Measurements from ENCODE around the gene TRAPPC1.

TRAPPC1 gene

DNA sequence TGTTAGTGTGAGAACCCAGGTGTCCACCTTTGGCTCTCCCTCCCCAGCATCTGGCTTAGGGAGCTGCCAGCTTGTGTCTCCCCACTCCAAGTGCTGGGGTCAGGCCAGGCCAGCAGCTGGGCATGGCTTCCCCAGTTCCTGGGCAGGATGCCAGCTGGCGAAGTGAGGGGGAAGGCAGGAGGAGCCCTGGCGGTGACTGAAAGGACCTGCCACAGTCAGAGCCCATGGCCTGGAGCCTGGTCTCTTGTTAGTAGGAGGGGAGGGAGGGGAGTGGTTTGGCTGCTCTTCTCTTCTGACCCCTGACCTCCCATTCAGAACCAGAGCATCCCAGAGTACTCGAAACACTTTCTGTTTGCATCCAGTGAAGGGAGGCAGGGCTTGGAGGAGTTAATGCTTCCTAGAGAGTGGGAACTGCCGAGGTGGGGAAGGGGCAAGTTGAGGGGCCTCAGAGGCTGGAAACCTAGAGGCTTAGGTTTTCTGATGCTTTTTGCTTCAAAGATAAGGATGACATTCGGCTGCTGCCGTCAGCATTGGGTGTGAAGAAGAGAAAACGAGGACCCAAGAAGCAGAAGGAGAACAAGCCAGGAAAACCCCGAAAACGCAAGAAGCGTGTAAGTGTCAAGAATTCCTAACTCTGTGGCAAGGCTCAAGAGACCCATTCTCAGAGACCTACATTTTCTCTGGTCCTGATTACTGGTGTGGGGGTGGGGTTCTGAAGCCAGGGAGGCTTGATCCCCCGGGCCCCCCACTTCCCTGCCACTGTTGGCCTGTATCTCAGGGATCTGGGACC is 42.4 kb downstream of the TRAPPC1 start:
- no peaks in the 10 kb centered on the region for H3K9me3 ChIP-seq (ENCODE audit: control insufficient read depth in 5 of 5, low read length in 5 of 5)
- H3K9ac ChIP-seq (ENCODE audit: low read length in 5 of 5), result peak overlapping the region in 3 of 5 donors; percentile 0 to 59 (median 33)
- H3K4me3 ChIP-seq (ENCODE audit: low read depth in 1 of 5, low read length in 5 of 5), result peak overlapping the region in 4 of 5 donors; percentile 61 to 79 (median 72)
- H3K4me1 ChIP-seq (ENCODE audit: control insufficient read depth in 5 of 5, insufficient read depth in 5 of 5, low read length in 5 of 5), result peaks cover 14 to 50% (median 49%) of the 10 kb centered on the region in 5 donors
- H3K27ac ChIP-seq (ENCODE audit: low read depth, low read length), result peak overlapping the region; percentile 81
- H3K27me3 ChIP-seq (ENCODE audit: control insufficient read depth in 5 of 5, insufficient read depth in 4 of 5, low read length in 5 of 5), result peaks cover 0 to 8% (median 2%) of the 10 kb centered on the region in 5 donors
- H3K36me3 ChIP-seq (ENCODE audit: control insufficient read depth in 5 of 5, insufficient read depth in 5 of 5, low read length in 5 of 5), result peaks cover 0 to 25% (median 17%) of the 10 kb centered on the region in 5 donors

DNA sequence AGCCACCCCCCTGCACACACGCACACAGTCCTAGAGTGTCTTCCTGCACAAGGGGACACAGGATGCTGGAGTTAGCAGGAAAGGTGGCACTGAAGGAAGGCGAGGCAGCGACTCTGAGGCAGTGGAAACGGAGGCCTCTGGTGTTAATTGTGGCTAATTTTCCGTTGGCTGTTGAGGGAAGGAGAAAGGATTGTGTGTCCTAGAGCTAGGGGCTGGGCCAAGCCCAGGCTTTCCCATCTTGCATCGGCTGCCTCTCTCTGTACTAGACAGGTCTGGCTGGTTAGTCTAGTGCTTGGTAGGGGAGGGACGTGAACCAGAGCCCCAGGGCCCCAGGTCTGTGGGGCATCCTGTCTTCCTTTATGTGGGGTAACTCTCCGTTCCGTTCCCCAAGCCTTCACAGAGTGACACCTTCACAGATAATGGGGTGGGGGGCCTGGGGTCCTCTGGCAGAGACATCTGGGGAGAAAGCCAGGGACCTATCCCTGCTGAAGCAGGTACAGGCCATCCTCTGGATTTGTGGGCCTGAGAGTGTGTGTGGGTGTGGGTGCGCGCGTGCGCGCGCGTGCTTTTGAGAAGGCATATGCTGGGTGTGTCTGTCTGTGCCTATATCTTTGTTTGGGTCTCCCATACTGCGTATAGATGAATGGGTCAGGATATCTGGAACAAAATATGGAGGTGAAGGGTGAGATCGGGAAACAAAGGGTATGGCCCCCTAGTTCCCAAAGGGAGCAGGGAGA is 43.4 kb downstream of the TRAPPC1 start, which contains the start of gene CHD3:
CHD3 (plus strand) TSS at position 606 of the 737 bp plus-strand sequence. CDS start 212 bp downstream, outside the sequence.
- peaks cover 14 to 54% (median 50%) of the 10 kb centered on the region in 5 donors for H3K4me1 ChIP-seq (ENCODE audit: control insufficient read depth in 5 of 5, insufficient read depth in 5 of 5, low read length in 5 of 5)
- H3K4me3 ChIP-seq (ENCODE audit: low read depth in 1 of 5, low read length in 5 of 5), result peak within 1 kb of the TSS; percentile 60 to 79 (median 72)
- H3K27ac ChIP-seq (ENCODE audit: low read depth, low read length), result peak within 1 kb of the TSS; percentile 81
- H3K9me3 ChIP-seq (ENCODE audit: control insufficient read depth in 5 of 5, low read length in 5 of 5), result no peaks in the 10 kb centered on the region
- H3K9ac ChIP-seq (ENCODE audit: low read length in 5 of 5), result peak within 1 kb of the TSS; percentile 43 to 71 (median 64)
- peaks cover 0 to 15% (median 7%) of the 10 kb centered on the region in 5 donors for H3K36me3 ChIP-seq (ENCODE audit: control insufficient read depth in 5 of 5, insufficient read depth in 5 of 5, low read length in 5 of 5)
- H3K27me3 ChIP-seq (ENCODE audit: control insufficient read depth in 5 of 5, insufficient read depth in 4 of 5, low read length in 5 of 5), result peaks cover 0 to 8% (median 2%) of the 10 kb centered on the region in 5 donors

DNA sequence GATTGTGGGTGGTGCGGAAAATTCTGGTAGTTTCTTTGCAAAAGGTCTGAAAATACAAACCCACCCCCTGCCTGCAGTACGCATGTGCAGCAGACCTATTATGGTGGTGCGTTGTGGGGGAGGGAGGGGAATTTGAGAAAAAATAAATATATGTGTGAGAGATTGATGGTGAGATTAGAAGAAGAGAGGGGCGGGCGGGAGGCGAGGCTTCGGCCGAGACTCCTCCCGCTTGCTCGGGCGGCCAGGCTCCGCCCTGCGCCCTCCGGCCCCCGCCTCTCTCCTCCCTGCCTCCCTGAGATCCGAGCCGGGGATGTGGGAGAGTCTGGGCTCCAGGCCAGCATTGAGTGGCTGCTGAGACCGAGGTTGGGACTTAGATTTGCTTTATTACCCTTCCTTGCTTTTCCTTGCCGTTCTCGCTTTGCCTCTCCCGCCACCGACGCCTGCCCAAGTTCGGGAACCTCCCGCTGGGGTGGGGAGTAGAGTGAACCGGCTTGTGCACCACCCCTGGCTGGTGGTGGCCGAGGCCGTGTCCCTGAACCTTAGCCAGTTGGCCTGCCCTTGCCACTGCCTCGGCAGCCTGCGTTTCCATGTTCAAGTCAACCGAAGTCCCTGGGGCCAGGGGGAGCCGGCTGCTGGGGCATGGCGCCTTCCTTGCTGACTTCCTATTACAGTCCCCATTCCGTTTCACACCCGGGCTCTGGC is 44.1 kb downstream of the TRAPPC1 start:
- peaks cover 14 to 54% (median 50%) of the 10 kb centered on the region in 5 donors for H3K4me1 ChIP-seq (ENCODE audit: control insufficient read depth in 5 of 5, insufficient read depth in 5 of 5, low read length in 5 of 5)
- peaks cover 0 to 15% (median 7%) of the 10 kb centered on the region in 5 donors for H3K36me3 ChIP-seq (ENCODE audit: control insufficient read depth in 5 of 5, insufficient read depth in 5 of 5, low read length in 5 of 5)
- peak overlapping the region; percentile 60 to 79 (median 72) for H3K4me3 ChIP-seq (ENCODE audit: low read depth in 1 of 5, low read length in 5 of 5)
- H3K27ac ChIP-seq (ENCODE audit: low read depth, low read length), result peak overlapping the region; percentile 81
- H3K27me3 ChIP-seq (ENCODE audit: control insufficient read depth in 5 of 5, insufficient read depth in 4 of 5, low read length in 5 of 5), result peaks cover 0 to 8% (median 4%) of the 10 kb centered on the region in 5 donors
- H3K9ac ChIP-seq (ENCODE audit: low read length in 5 of 5), result peak overlapping the region in 4 of 5 donors; percentile 18 to 71 (median 66)
- no peaks in the 10 kb centered on the region for H3K9me3 ChIP-seq (ENCODE audit: control insufficient read depth in 5 of 5, low read length in 5 of 5)

DNA sequence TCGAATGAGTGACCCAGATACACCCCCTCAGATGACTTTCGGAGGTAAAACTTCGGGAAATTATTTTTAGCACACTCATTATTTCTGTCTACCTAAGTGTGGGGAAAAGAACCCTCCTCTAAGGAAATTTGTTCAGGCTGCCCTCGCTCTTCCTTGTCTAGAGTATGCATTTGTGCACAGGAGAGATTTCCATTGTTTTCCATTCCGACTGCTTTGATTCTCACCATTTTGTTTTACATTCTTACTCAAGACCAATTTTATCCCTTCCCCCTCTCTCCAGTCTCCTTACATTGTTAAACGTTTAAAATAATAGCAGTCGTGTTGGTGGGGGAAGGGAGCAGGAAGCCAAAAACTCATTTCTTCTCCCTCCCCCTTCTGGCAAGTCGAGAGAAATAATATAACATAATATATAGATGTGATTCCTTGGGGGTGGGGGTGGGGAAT is 44.7 kb downstream of the TRAPPC1 start:
- H3K9me3 ChIP-seq (ENCODE audit: control insufficient read depth in 5 of 5, low read length in 5 of 5), result no peaks in the 10 kb centered on the region
- peaks cover 0 to 8% (median 6%) of the 10 kb centered on the region in 5 donors for H3K27me3 ChIP-seq (ENCODE audit: control insufficient read depth in 5 of 5, insufficient read depth in 4 of 5, low read length in 5 of 5)
- peaks cover 14 to 54% (median 50%) of the 10 kb centered on the region in 5 donors for H3K4me1 ChIP-seq (ENCODE audit: control insufficient read depth in 5 of 5, insufficient read depth in 5 of 5, low read length in 5 of 5)
- peak overlapping the region in 4 of 5 donors; percentile 44 to 79 (median 74) for H3K4me3 ChIP-seq (ENCODE audit: low read depth in 1 of 5, low read length in 5 of 5)
- peak overlapping the region in 2 of 5 donors; percentile 35 to 62 for H3K9ac ChIP-seq (ENCODE audit: low read length in 5 of 5)
- peak overlapping the region; percentile 81 for H3K27ac ChIP-seq (ENCODE audit: low read depth, low read length)
- peaks cover 0 to 16% (median 7%) of the 10 kb centered on the region in 5 donors for H3K36me3 ChIP-seq (ENCODE audit: control insufficient read depth in 5 of 5, insufficient read depth in 5 of 5, low read length in 5 of 5)

DNA sequence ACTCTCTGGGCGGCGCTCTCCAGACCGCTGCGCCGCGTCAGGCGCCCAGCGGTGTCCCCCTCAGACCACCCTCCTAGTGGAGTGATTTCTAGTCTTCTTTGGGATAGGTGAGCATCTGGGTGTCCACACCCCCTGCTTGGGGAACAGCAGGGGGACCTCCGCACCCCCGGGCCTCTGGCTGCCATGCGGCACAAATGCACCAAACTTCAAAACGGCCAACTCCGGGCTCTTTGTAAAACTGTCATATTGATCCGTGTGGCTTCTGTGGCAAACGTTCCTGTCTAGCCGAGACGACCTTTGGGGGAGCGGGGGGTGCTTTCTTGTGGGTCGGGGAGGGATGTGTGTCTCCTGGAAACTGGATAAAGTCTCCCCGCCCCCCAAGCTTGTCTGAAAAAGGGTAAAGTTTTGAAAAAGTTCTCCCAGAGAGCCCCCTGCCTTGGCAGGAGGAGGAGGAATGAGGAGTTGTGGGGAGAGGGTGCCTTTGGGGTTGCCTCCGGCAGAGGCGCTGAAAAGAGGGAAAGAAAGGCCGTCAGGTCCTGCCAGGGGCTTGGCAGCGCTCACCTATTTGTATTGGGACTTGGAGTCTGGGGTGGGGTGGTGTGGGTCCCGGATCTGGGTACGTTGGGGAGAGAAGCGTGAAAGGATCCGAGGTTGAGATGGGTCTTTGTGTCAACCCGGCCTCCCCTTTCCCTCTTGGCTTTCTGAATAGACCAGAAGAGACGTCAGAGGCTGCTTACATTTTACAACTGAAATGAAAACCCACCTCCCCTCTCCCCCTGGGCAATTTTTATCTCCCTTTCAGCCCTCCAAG is 45.3 kb downstream of the TRAPPC1 start:
- Histone ChIP-seq H3K9me3 (ENCODE audit: control insufficient read depth in 5 of 5, low read length in 5 of 5) (no peaks in the 10 kb centered on the region), H3K4me1 (ENCODE audit: control insufficient read depth in 5 of 5, insufficient read depth in 5 of 5, low read length in 5 of 5) (peaks cover 14 to 56% (median 51%) of the 10 kb centered on the region in 5 donors), H3K27me3 (ENCODE audit: control insufficient read depth in 5 of 5, insufficient read depth in 4 of 5, low read length in 5 of 5) (peaks cover 0 to 9% (median 6%) of the 10 kb centered on the region in 5 donors), H3K27ac (ENCODE audit: low read depth, low read length) (peak overlapping the region; percentile 81), H3K36me3 (ENCODE audit: control insufficient read depth in 5 of 5, insufficient read depth in 5 of 5, low read length in 5 of 5) (peaks cover 0 to 19% (median 7%) of the 10 kb centered on the region in 5 donors), H3K9ac (ENCODE audit: low read length in 5 of 5) (peak overlapping the region in 3 of 5 donors; percentile 62 to 66 (median 65)), H3K4me3 (ENCODE audit: low read depth in 1 of 5, low read length in 5 of 5) (peak overlapping the region; percentile 44 to 79 (median 70))

DNA sequence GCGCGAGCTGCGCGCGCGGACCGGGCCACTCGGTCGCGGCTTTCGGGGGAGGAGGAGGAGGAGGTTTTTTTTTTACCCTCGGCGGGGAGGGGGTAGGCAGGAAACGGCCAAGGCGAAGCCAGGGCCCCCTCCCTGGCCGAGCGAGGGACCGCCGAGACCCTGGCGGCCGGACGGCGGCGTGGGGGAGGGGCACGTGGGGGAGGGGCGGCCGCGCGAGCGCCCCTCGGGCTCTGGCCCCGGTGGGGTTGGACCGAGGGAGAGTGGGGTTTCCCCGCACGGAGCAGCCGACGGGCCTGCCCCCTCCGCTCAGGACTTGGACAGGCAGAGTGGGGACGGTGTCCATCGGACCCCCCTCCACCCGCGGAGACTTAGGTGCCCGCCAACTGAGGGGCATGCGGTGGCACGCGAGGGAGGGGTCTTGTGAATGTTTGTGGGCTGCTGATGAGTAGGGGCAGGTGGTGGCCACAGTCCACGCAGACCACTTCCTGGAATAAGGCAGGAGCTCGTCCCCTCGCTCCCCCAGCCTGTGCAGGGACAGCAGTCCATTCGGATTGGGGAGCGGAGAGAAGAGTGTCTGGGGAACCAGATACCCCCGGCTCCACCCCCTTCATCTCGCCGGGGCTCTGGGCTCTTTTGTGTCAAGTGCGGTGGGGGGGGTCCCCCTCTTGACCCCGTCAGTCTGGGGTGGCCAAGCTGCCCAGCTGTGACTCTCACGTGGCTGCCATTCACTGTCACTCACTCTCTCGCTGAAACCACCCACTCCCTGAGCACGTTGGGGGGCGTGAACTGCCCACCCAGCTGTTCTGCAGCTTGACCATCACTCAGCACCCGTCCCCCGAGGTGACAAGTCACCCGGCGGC is 46.1 kb downstream of the TRAPPC1 start:
- peak overlapping the region in 3 of 5 donors; percentile 62 to 66 (median 65) for H3K9ac ChIP-seq (ENCODE audit: low read length in 5 of 5)
- H3K4me3 ChIP-seq (ENCODE audit: low read depth in 1 of 5, low read length in 5 of 5), result peak overlapping the region; percentile 59 to 79 (median 70)
- peaks cover 14 to 63% (median 51%) of the 10 kb centered on the region in 5 donors for H3K4me1 ChIP-seq (ENCODE audit: control insufficient read depth in 5 of 5, insufficient read depth in 5 of 5, low read length in 5 of 5)
- H3K36me3 ChIP-seq (ENCODE audit: control insufficient read depth in 5 of 5, insufficient read depth in 5 of 5, low read length in 5 of 5), result peaks cover 0 to 18% (median under 1%) of the 10 kb centered on the region in 5 donors
- no peaks in the 10 kb centered on the region for H3K9me3 ChIP-seq (ENCODE audit: control insufficient read depth in 5 of 5, low read length in 5 of 5)
- H3K27me3 ChIP-seq (ENCODE audit: control insufficient read depth in 5 of 5, insufficient read depth in 4 of 5, low read length in 5 of 5), result peaks cover 0 to 13% (median 6%) of the 10 kb centered on the region in 5 donors
- peak overlapping the region; percentile 81 for H3K27ac ChIP-seq (ENCODE audit: low read depth, low read length)

DNA sequence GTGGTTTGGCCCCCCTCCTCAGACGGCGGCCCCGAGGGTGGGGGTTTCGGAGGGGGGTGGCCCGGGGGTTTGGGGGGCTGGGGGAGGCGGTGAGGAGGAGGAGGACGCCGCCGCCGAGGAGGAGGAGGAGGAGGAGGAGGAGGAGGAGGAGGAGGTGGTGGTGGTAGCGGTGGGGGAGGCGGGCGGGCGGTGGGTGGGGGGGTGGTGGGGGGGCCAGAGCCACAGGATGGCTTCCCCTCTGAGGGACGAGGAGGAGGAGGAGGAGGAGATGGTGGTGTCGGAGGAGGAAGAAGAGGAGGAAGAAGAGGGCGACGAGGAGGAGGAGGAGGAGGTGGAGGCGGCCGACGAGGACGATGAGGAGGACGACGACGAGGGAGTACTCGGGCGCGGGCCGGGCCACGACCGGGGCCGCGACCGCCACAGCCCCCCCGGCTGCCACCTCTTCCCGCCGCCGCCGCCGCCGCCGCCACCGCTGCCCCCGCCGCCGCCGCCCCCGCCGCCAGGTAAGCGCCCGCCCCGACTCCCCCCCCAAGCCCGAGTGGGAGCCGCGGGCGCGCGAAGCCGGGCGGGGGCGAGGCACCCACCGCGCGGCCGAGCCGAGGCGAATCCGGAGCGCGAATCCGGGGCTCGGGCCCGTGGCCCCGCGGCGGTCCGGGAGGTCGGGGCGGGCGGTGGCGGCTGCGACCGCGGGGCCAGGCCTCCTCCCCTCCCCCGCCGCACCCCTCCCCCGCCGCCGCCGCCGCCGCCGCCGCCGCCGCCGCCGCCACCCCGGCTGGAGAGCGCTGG is 47.0 kb downstream of the TRAPPC1 start:
- Histone ChIP-seq H3K4me1 (ENCODE audit: control insufficient read depth in 5 of 5, insufficient read depth in 5 of 5, low read length in 5 of 5) (peaks cover 14 to 59% (median 47%) of the 10 kb centered on the region in 5 donors), H3K27ac (ENCODE audit: low read depth, low read length) (no peak overlapping the region), H3K9ac (ENCODE audit: low read length in 5 of 5) (no peak overlapping the region), H3K4me3 (ENCODE audit: low read depth in 1 of 5, low read length in 5 of 5) (peak overlapping the region in 4 of 5 donors; percentile 56 to 79 (median 74)), H3K36me3 (ENCODE audit: control insufficient read depth in 5 of 5, insufficient read depth in 5 of 5, low read length in 5 of 5) (peaks cover 0 to 18% (median 4%) of the 10 kb centered on the region in 5 donors), H3K9me3 (ENCODE audit: control insufficient read depth in 5 of 5, low read length in 5 of 5) (no peaks in the 10 kb centered on the region), H3K27me3 (ENCODE audit: control insufficient read depth in 5 of 5, insufficient read depth in 4 of 5, low read length in 5 of 5) (peaks cover 0 to 13% (median 6%) of the 10 kb centered on the region in 5 donors)

Measured in subcutaneous abdominal adipose tissue (tissue), 5 donors.